Nephron (organoid): ENCODE measurements around the gene GBA3.

Experiments used
- H3K27ac Mint-ChIP-seq, 3 experiments: 2 replicates each; pipeline ENCODE4 v1.8.0; 2020; ENCODE audit warnings: mixed read lengths in 3 of 3, mild to moderate bottlenecking in 2 of 3, moderate library complexity in 1 of 3
- H3K27me3 Mint-ChIP-seq: 2 replicates; pipeline ENCODE4 v1.8.0; 2021; ENCODE audit warnings: low read depth, mild to moderate bottlenecking, moderate library complexity, mixed read lengths
- H3K36me3 Mint-ChIP-seq: 2 replicates; pipeline ENCODE4 v1.8.0; 2020; ENCODE audit warnings: low read depth, mixed read lengths
- H3K4me1 Mint-ChIP-seq: 2 replicates; pipeline ENCODE4 v1.8.0; 2020; ENCODE audit warnings: mixed read lengths
- H3K4me3 Mint-ChIP-seq, 3 experiments: 2 replicates each; pipeline ENCODE4 v1.8.0; 2020; ENCODE audit warnings: mild to moderate bottlenecking in 3 of 3, mixed read lengths in 3 of 3, moderate library complexity in 2 of 3
- H3K9me3 Mint-ChIP-seq: 2 replicates; pipeline ENCODE4 v1.8.0; 2020; ENCODE audit warnings: mixed read lengths
- TF ChIP-seq, protein P1 (sequence below), 3 experiments: fragments of 200-600 bp; sonication (generic); IDR thresholded peaks; one replicate each; pipeline ENCODE4 v1.5.0; 2021; ENCODE audit warnings: antibody characterized with exemption in 3 of 3; ENCODE audit not compliant: unreplicated experiment in 3 of 3

Gene GBA3

DNA sequence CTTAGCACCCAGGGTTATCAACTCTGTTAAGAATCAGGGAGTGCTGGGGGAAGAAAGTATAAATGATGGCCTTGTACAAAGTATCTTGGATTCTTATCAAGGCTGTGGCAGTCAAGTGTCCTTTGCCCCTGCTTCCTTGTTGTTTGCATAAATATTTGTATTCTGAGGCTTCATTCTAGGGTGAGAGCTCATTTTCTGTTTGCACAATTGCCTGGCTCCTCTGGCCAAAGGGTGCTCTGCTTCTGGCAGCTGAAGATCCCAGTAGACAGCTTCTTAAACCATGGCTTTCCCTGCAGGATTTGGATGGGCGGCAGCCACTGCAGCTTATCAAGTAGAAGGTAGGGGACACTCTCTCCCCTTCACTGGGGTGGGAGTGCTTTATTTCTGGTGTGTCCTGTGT lies at the start of gene GBA3:
Gene GBA3 (plus strand): TSS at position 202 of the 400 bp plus-strand sequence.
- Mint-ChIP-seq H3K27me3 (peaks cover 15% of the 10 kb centered on the region), H3K9me3 (no peaks in the 10 kb centered on the region), H3K27ac (peak within 1 kb of the TSS in 1 of 3 experiments; percentile 64), H3K36me3 (no peaks in the 10 kb centered on the region), H3K4me1 (peaks cover 7% of the 10 kb centered on the region), H3K4me3 (no peak within 1 kb of the TSS)
- TF ChIP-seq, protein P1, sequence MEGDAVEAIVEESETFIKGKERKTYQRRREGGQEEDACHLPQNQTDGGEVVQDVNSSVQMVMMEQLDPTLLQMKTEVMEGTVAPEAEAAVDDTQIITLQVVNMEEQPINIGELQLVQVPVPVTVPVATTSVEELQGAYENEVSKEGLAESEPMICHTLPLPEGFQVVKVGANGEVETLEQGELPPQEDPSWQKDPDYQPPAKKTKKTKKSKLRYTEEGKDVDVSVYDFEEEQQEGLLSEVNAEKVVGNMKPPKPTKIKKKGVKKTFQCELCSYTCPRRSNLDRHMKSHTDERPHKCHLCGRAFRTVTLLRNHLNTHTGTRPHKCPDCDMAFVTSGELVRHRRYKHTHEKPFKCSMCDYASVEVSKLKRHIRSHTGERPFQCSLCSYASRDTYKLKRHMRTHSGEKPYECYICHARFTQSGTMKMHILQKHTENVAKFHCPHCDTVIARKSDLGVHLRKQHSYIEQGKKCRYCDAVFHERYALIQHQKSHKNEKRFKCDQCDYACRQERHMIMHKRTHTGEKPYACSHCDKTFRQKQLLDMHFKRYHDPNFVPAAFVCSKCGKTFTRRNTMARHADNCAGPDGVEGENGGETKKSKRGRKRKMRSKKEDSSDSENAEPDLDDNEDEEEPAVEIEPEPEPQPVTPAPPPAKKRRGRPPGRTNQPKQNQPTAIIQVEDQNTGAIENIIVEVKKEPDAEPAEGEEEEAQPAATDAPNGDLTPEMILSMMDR (IDR thresholded peaks at IDR 0.05; ENCODE audit: unreplicated experiment in 3 of 3): no peak

DNA sequence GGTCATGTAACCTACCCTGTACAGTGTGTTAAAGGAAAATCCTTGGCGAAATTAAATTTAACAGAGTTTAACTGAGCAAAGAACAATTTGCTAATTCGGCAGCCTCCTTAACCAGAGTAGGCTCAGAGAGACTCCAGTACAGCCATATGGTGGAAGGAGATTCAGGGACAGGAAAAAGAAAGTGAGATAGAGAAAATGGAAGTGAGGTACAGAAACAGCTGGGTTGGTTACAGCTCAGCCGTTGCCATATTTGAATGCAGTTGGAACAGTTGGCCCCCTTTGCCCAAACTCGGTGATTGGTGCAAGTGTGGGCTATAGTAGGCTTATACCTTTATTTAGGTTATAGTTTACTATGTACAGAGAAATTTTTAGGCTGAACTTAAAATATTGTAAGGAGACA lies 48.8 kb upstream of the GBA3 start:
- Mint-ChIP-seq H3K4me1 (no peaks in the 10 kb centered on the region), H3K27me3 (no peaks in the 10 kb centered on the region), H3K9me3 (peaks cover 18% of the 10 kb centered on the region), H3K36me3 (no peaks in the 10 kb centered on the region), H3K4me3 (no peak overlapping the region), H3K27ac (no peak overlapping the region)
- TF ChIP-seq, protein P1 (IDR thresholded peaks at IDR 0.05; ENCODE audit: unreplicated experiment in 3 of 3): no peak

DNA sequence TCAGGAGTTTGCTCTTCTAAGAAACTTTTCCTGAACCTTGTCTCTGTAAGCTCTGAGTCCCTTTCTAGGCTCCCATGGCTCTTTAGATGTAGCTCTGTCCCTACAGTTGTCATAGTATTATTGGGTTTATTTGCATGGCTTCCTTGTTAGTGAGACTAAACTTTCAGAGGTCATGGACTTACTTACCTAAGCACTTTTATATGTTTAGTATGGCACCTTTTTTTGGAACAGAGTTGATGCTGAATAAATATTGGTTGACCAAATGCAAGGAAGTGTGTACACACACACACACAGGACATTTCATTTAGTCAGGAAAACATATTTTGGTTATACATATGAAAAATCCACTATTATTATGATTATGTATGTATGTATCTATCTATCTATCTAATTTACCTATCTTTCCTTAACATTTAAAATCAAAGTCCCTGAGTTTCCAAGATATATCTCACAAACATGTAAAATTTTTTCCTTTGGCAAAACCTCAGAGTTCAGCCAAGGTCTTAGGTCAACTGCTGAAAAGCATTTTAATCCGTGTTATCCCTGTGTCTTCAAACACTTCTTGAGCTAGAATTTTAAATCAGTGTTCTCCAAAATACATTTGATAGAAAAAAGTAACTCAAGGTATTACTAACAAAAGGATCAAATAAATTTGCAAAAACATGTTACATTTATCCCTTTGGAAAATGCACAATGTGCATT lies 47.1 kb upstream of the GBA3 start:
- Mint-ChIP-seq H3K27me3 (no peaks in the 10 kb centered on the region), H3K36me3 (no peaks in the 10 kb centered on the region), H3K4me3 (no peak overlapping the region), H3K27ac (no peak overlapping the region), H3K4me1 (no peaks in the 10 kb centered on the region), H3K9me3 (peaks cover 11% of the 10 kb centered on the region)
- TF ChIP-seq, protein P1 (IDR thresholded peaks at IDR 0.05; ENCODE audit: unreplicated experiment in 3 of 3): no peak

DNA sequence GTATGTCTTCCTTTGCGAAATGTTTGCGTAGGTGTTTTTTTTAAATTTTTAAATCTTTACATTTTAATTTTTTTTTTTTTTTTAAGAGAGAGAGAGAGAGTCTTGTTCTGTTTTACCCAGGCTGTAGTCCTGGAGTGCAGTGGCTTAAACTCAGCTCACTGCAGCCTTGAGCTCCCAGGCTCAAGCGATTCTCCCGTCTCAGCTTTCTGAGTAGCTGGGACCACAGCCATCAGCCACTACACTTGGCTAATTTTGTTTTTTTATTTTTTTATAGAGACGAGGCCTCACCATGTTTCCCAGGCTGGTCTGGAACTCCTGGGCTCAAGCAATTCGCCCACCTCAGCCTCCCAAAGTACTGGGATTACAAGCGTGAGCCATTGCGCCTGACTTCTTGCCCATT lies 43.7 kb upstream of the GBA3 start:
- Mint-ChIP-seq H3K9me3 (no peaks in the 10 kb centered on the region), H3K4me1 (no peaks in the 10 kb centered on the region), H3K36me3 (no peaks in the 10 kb centered on the region), H3K27me3 (no peaks in the 10 kb centered on the region), H3K4me3 (no peak overlapping the region), H3K27ac (no peak overlapping the region)
- TF ChIP-seq, protein P1 (IDR thresholded peaks at IDR 0.05; ENCODE audit: unreplicated experiment in 3 of 3): no peak

DNA sequence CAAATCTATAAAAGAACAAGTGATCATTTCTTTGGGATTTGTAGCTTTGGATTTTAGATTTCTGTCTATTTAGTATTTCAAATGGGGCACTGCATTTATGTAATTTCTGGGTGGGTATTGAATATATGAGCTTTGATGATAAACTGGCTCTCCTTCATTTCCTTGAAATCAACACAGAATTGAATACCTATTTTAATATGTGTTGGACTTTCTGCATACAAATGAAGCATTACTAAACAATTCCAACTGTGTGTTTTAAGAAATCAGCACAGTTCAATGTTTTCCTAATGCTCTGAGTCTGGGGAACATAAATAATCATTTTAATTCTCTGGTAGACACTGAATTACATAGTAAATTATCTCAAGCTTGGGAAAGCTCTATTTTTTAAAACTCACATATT lies 42.0 kb upstream of the GBA3 start:
- Mint-ChIP-seq H3K4me1 (no peaks in the 10 kb centered on the region), H3K27me3 (no peaks in the 10 kb centered on the region), H3K9me3 (no peaks in the 10 kb centered on the region), H3K4me3 (no peak overlapping the region), H3K36me3 (no peaks in the 10 kb centered on the region), H3K27ac (no peak overlapping the region)
- TF ChIP-seq, protein P1 (IDR thresholded peaks at IDR 0.05; ENCODE audit: unreplicated experiment in 3 of 3): no peak

DNA sequence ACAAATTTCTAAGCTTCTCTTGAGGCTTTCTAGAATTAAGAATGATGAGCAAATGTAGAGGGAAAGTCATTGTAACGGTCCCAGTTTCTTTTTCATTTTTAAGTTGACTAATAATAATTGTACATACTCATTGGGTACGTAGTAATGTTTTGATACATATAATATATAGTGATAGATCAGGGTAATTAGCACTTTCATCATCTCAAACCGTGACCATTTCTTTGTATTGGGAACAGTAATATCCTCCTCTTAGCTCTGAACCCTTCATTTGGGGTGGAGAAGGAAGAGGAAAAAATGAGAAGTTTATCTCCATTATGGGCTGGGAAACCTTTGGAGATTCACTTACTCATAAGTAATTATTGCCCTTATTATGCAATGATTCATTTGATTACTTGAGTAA lies 39.0 kb upstream of the GBA3 start:
- H3K4me3 Mint-ChIP-seq: no peak overlapping the region
- no peaks in the 10 kb centered on the region for H3K9me3 Mint-ChIP-seq
- H3K27ac Mint-ChIP-seq: no peak overlapping the region
- no peaks in the 10 kb centered on the region for H3K4me1 Mint-ChIP-seq
- TF ChIP-seq, protein P1 (IDR thresholded peaks at IDR 0.05; ENCODE audit: unreplicated experiment in 3 of 3): no peak
- no peaks in the 10 kb centered on the region for H3K27me3 Mint-ChIP-seq
- no peaks in the 10 kb centered on the region for H3K36me3 Mint-ChIP-seq
